VCaP (cell line): ENCODE data around the gene SMOC1.

Experiments used
- H3K27ac ChIP-seq: fragments of 450-650 bp; 2 replicates; pipeline ENCODE4 v1.5.1; 2017
- TF ChIP-seq, protein P1 (sequence below): fragments of 450-650 bp; conservative IDR thresholded peaks from 2 replicates; pipeline ENCODE4 v1.5.1; 2017; ENCODE audit warnings: mild to moderate bottlenecking, moderate library complexity

SMOC1 gene

GRCh38 chr14:69992564-69992963 is 113.3 kb downstream of the SMOC1 start:
- TF ChIP-seq, protein P1, sequence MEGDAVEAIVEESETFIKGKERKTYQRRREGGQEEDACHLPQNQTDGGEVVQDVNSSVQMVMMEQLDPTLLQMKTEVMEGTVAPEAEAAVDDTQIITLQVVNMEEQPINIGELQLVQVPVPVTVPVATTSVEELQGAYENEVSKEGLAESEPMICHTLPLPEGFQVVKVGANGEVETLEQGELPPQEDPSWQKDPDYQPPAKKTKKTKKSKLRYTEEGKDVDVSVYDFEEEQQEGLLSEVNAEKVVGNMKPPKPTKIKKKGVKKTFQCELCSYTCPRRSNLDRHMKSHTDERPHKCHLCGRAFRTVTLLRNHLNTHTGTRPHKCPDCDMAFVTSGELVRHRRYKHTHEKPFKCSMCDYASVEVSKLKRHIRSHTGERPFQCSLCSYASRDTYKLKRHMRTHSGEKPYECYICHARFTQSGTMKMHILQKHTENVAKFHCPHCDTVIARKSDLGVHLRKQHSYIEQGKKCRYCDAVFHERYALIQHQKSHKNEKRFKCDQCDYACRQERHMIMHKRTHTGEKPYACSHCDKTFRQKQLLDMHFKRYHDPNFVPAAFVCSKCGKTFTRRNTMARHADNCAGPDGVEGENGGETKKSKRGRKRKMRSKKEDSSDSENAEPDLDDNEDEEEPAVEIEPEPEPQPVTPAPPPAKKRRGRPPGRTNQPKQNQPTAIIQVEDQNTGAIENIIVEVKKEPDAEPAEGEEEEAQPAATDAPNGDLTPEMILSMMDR: no peak
- no peak overlapping the region for H3K27ac ChIP-seq

DNA sequence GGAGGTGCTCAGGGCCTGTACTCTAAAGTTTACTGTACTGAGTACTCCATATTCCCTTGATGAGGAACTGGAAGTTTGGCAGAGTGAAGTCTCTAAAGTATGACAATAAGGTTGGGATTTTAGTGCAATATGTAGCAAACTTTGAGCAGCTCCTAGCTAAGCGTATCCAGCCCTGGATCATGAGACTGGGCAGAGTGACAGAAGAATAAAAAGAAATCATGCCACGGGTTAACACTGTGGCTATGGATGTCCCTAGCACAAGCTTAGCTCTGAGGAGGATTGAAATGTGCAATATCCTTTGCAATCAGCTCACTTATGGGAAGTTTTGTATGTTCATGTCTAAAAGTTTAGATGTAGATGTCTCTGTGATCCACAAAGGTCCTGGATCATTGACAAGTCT is 114.1 kb downstream of the SMOC1 start:
- no peak overlapping the region for H3K27ac ChIP-seq
- TF ChIP-seq, protein P1: no peak

- no peak overlapping the region for H3K27ac ChIP-seq
- TF ChIP-seq, protein P1: no peak
These were observed 114.8 kb downstream of the SMOC1 start for GRCh38 chr14:69994002-69994401.

- TF ChIP-seq, protein P1: no peak
These were observed 117.0 kb downstream of the SMOC1 start for GRCh38 chr14:69996216-69996615.

DNA sequence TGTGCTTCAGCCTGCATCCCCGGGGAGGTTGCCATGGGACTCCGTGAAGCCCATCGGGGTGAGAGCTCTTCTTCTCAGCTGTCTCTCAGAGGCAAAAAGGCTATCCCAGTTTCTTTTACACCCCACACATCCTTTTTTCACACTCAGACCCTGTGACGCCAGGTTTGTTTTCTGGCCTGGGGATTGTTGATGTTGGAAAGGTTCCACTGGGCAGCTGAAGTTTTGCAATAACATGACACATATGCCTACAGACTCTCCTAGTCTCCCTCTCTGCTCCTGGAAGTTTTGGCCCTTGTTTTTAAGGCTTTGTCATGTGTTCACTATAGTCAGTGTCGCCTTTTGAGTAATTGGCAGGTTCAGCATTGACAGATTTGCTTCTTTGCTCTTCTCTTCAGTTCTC is 118.6 kb downstream of the SMOC1 start:
- H3K27ac ChIP-seq: no peak overlapping the region
- TF ChIP-seq, protein P1: no peak

More at GRCh38 chr14:69996216-69996615, 117.0 kb downstream of the SMOC1 start:
- no peak overlapping the region for H3K27ac ChIP-seq

DNA sequence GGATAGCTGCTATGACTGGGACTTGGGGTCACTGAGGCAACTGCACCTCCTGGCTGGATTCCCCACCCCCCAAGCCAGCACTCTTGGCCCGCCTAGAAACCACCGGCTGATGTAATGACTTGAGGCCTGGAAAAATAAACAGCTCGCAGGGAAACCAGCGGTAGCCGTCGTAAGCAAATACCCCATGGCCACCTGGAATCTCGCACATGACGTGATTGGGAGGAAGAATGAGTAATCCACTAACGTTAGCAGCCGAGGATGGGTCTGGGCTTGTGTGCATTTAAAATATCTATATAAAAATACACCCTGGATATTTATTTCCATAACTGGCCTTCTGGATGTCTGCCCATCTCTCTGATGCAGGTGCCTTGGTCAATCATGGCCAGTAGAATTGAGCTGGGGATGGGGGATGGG is 120.1 kb downstream of the SMOC1 start:
- no peak overlapping the region for H3K27ac ChIP-seq
- TF ChIP-seq, protein P1: no peak

- TF ChIP-seq, protein P1: no peak
- H3K27ac ChIP-seq: no peak overlapping the region
These were observed 121.4 kb downstream of the SMOC1 start for GRCh38 chr14:70000601-70001000.
